Endodermal cell (in vitro differentiated cells): ENCODE results near the gene PPL. TPM values are rescaled to one million over a fixed set of nuclear protein-coding genes. Genes with fewer than 3 reads are reported as not detected.

ENCODE experiments used
- DNase-seq: peaks from one replicate; pipeline ENCODE4 v3.0.0-alpha.2; 2017
- H3K27ac ChIP-seq: 2 replicates; pipeline ENCODE4 v1.5.1; 2013; ENCODE audit warnings: mild to moderate bottlenecking, low read depth, low read length, moderate library complexity
- H3K27me3 ChIP-seq: 2 replicates; pipeline ENCODE4 v1.6.1; 2013; ENCODE audit warnings: mild to moderate bottlenecking, low read length, moderate library complexity; ENCODE audit not compliant: insufficient read depth, control insufficient read depth, poor library complexity, severe bottlenecking
- H3K36me3 ChIP-seq: 2 replicates; pipeline ENCODE4 v1.7.0; 2013; ENCODE audit warnings: mild to moderate bottlenecking, low read length, moderate library complexity; ENCODE audit not compliant: control insufficient read depth, insufficient read depth
- H3K4me1 ChIP-seq: one replicate; pipeline ENCODE4 v1.7.0; 2013; ENCODE audit warnings: low read length; ENCODE audit not compliant: control insufficient read depth, insufficient read depth
- H3K4me3 ChIP-seq: 2 replicates; pipeline ENCODE4 v1.5.1; 2013; ENCODE audit warnings: mild to moderate bottlenecking, low read length, moderate library complexity
- H3K9ac ChIP-seq: 2 replicates; pipeline ENCODE4 v1.6.1; 2013; ENCODE audit warnings: mild to moderate bottlenecking, low read length, moderate library complexity; ENCODE audit not compliant: poor library complexity, severe bottlenecking; ENCODE audit errors: extremely low read depth
- H3K9me3 ChIP-seq: 2 replicates; pipeline ENCODE4 v1.6.1; 2013; ENCODE audit warnings: mild to moderate bottlenecking, low read length, moderate library complexity; ENCODE audit not compliant: control insufficient read depth
- H3K27ac Mint-ChIP-seq: 2 replicates; pipeline ENCODE4 v1.8.0; 2020; ENCODE audit warnings: mixed read lengths
- H3K27me3 Mint-ChIP-seq: 2 replicates; pipeline ENCODE4 v1.8.0; 2021; ENCODE audit warnings: mild to moderate bottlenecking, mixed read lengths; ENCODE audit not compliant: insufficient read depth
- H3K36me3 Mint-ChIP-seq: 2 replicates; pipeline ENCODE4 v1.8.0; 2020; ENCODE audit warnings: low read depth, mixed read lengths
- H3K4me1 Mint-ChIP-seq: 2 replicates; pipeline ENCODE4 v1.8.0; 2020; ENCODE audit warnings: mixed read lengths
- H3K4me3 Mint-ChIP-seq: 2 replicates; pipeline ENCODE4 v1.8.0; 2020; ENCODE audit warnings: mild to moderate bottlenecking, moderate library complexity, mixed read lengths
- H3K9me3 Mint-ChIP-seq: 2 replicates; pipeline ENCODE4 v1.8.0; 2020; ENCODE audit warnings: mild to moderate bottlenecking, mixed read lengths
- CTCF ChIP-seq: fragments of 200-600 bp; sonication (generic); conservative IDR thresholded peaks from 2 replicates; pipeline ENCODE4 v1.5.0; 2021; ENCODE audit warnings: antibody characterized with exemption, mild to moderate bottlenecking
- WGBS, 2 experiments: methylation state at CpG; one replicate each; pipeline versions ENCODE4 v1.1.5 to v1.1.7; 2013; ENCODE audit warnings: missing lambda C conversion rate in 2 of 2, mixed read lengths in 1 of 2; ENCODE audit not compliant: insufficient coverage in 1 of 2, insufficient read length in 1 of 2; 5-methylcytosine and 5-hydroxymethylcytosine counted together
- total RNA-seq, 2 donors: library from RNA; stranded (reverse); fragmentation: NEBNext Ultra II Directional in 1 of 2; extraction: Animal tissue kit (Norgen Biotek cat#: 25700) in 1 of 2; gene quantifications; 2 replicates in 1 of 2; 3 replicates in 1 of 2; pipeline ENCODE4 v1.2.1, GENCODE V29; 2021

Gene PPL
- total RNA-seq, 2 donors from 2014 or later, result 37.8 to 48.5 TPM

DNA sequence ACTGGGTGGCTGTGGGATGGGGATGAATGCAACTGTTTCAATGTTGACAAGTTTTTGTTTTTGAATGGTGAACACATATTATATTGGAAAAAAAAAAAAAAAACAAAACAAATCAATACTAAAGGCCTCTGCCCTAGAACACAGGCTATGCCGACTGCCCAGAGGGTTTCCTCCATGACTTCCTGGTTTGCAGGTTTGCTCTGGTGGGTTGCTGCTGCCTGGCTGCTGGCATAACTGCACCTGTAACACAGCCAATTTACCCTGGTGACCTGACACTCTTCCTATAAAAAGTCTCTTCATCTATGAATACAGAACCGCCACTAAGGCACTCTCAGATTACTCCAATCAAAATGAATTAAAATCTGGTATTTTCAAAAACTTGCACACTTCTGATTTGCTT is 100.2 kb downstream of the PPL start:
- 96 to 100% methylated on average over 2 of the region's 2 CpGs for WGBS, 2 experiments
- no peaks in the 10 kb centered on the region for H3K4me1 ChIP-seq
- no peak overlapping the region for H3K27ac ChIP-seq
- H3K36me3 ChIP-seq, result peaks cover 83% of the 10 kb centered on the region
- Mint-ChIP-seq H3K27ac (no peak overlapping the region), H3K36me3 (peaks cover 65% of the 10 kb centered on the region), H3K9me3 (no peaks in the 10 kb centered on the region), H3K4me3 (no peak overlapping the region), H3K4me1 (no peaks in the 10 kb centered on the region), H3K27me3 (no peaks in the 10 kb centered on the region)
- no peaks in the 10 kb centered on the region for H3K9me3 ChIP-seq
- H3K27me3 ChIP-seq, result no peaks in the 10 kb centered on the region
- TF ChIP-seq CTCF, result no peak
- no peak for DNase-seq
- H3K4me3 ChIP-seq, result no peak overlapping the region
- no peak overlapping the region for H3K9ac ChIP-seq

DNA sequence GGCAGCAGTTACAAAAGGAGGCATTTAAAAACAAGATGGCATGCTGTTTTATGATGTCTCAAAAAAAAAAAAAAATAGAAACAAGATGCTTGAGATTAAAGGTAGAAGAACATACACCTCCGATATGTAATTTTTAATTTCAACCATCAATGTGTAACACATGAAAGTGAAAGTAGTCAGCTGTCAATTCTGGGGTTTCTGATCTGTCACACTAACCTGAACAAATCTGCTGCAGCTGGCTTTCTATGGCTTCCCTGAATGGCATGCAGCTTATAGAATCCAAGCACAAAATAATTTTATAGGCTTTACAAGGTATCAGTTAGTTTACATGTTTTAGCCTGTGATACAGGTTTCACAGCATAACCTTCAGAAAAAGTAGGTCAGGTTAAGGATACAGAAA is 103.4 kb downstream of the PPL start:
- TF ChIP-seq CTCF, result no peak
- DNase-seq, result no peak
- H3K27me3 ChIP-seq, result no peaks in the 10 kb centered on the region
- H3K27ac ChIP-seq, result no peak overlapping the region
- H3K9me3 ChIP-seq, result no peaks in the 10 kb centered on the region
- peaks cover 60% of the 10 kb centered on the region for H3K36me3 Mint-ChIP-seq
- no peaks in the 10 kb centered on the region for H3K27me3 Mint-ChIP-seq
- no peak overlapping the region for H3K4me3 ChIP-seq
- peaks cover 85% of the 10 kb centered on the region for H3K36me3 ChIP-seq
- no peak overlapping the region for H3K9ac ChIP-seq
- no peaks in the 10 kb centered on the region for H3K4me1 Mint-ChIP-seq
- no peaks in the 10 kb centered on the region for H3K9me3 Mint-ChIP-seq
- H3K4me3 Mint-ChIP-seq, result no peak overlapping the region
- no peak overlapping the region for H3K27ac Mint-ChIP-seq
- WGBS, 2 experiments, result 88 to 100% methylated on average over 1 of the region's 1 CpG
- no peaks in the 10 kb centered on the region for H3K4me1 ChIP-seq

- Mint-ChIP-seq H3K4me3 (no peak overlapping the region), H3K27me3 (no peaks in the 10 kb centered on the region), H3K36me3 (peaks cover 59% of the 10 kb centered on the region), H3K27ac (no peak overlapping the region), H3K9me3 (no peaks in the 10 kb centered on the region), H3K4me1 (no peaks in the 10 kb centered on the region)
- Histone ChIP-seq H3K36me3 (peaks cover 82% of the 10 kb centered on the region), H3K27ac (no peak overlapping the region), H3K9ac (no peak overlapping the region), H3K9me3 (no peaks in the 10 kb centered on the region), H3K4me1 (no peaks in the 10 kb centered on the region), H3K4me3 (no peak overlapping the region), H3K27me3 (no peaks in the 10 kb centered on the region)
- WGBS, 2 experiments, result 94 to 100% methylated on average over 6 of the region's 6 CpGs
- DNase-seq, result no peak
- no peak for TF ChIP-seq CTCF
Observed at GRCh38 chr16:4832698-4833343, 104.1 kb downstream of the PPL start.

Other genes starting within 250 kb of the PPL start
- 10 to 100 TPM; 38.6 to 40.7 TPM for gene NUDT16L1, start 243.6 kb downstream of the PPL start, total RNA-seq
- 10 to 100 TPM; 32.4 to 41.0 TPM for gene ANKS3, start 202.9 kb downstream of the PPL start, total RNA-seq
- under 1 TPM; 0.35 to 0.64 TPM for gene DNAAF8, start 202.6 kb downstream of the PPL start, total RNA-seq
- gene ZNF500, start 170.0 kb downstream of the PPL start, total RNA-seq, result 10 to 100 TPM; 17.2 to 21.6 TPM
- gene SEPTIN12, start 148.8 kb downstream of the PPL start, total RNA-seq, result under 1 TPM; 0.40 to 0.73 TPM
- gene SMIM22, start 141.8 kb downstream of the PPL start, total RNA-seq, result not detected
- 10 to 100 TPM; 46.2 to 49.0 TPM for gene ROGDI, start 134.5 kb downstream of the PPL start, total RNA-seq
- 100 to 1,000 TPM in 1 of 2 donors, 10 to 100 TPM in 1; 99.3 to 108 TPM for gene GLYR1, start 89.9 kb downstream of the PPL start, total RNA-seq
- gene UBN1, start 89.7 kb downstream of the PPL start, total RNA-seq, result 10 to 100 TPM; 36.8 to 46.7 TPM
- gene SEC14L5, start 21.2 kb upstream of the PPL start, total RNA-seq, result under 1 TPM; 0.22 to 0.33 TPM
- 10 to 100 TPM; 12.7 to 14.0 TPM for gene NAGPA, start 96.8 kb upstream of the PPL start, total RNA-seq
- under 1 TPM in 1 of 2 donors, not detected in 1; 0.51 TPM for gene C16orf89, start 128.8 kb upstream of the PPL start, total RNA-seq
- 10 to 100 TPM; 25.1 to 32.3 TPM for gene ALG1, start 134.7 kb upstream of the PPL start, total RNA-seq
- gene EEF2KMT, start 160.6 kb upstream of the PPL start, total RNA-seq, result 10 to 100 TPM in 1 of 2 donors, 1 to 10 TPM in 1; 8.6 to 15.6 TPM